A673 (cell line): ENCODE measurements around the gene PALLD. TPM values are rescaled to one million over a fixed set of nuclear protein-coding genes. Genes with fewer than 3 reads are reported as not detected.

Experiments
- BruUV-seq: library from RNA; stranded (reverse); fragments of 400-500 nt; replicated peaks from 2 replicates; lab custom pipeline; 2021; lab: Mats Ljungman, UMichigan
- CTCF ChIA-PET: fragments of 300-600 bp; sonication (Branson Sonifier 250); formaldehyde crosslinking; loops from one replicate; lab custom pipeline; 2022; ENCODE audit warnings: antibody characterized with exemption; lab: Charles Lee
- POLR2A ChIA-PET: fragments of 300-600 bp; sonication (Branson Sonifier 250); formaldehyde crosslinking; loops from one replicate; lab custom pipeline; 2022; ENCODE audit warnings: antibody characterized with exemption; ENCODE audit not compliant: low non-redundant PET; lab: Charles Lee
- DNase-seq: peaks from one replicate; pipeline ENCODE4 v3.0.0-alpha.2; 2015; ENCODE audit warnings: low spot score
- H3K27ac ChIP-seq: fragments of 200-600 bp; sonication (generic); 2 replicates; pipeline ENCODE4 v1.5.1; 2016; ENCODE audit warnings: mixed run types, low read depth, mild to moderate bottlenecking, mixed read lengths, antibody characterized with exemption, low read length; ENCODE audit not compliant: poor library complexity, severe bottlenecking
- H3K27me3 ChIP-seq: fragments of 200-600 bp; sonication (generic); replicated peaks from 2 replicates; pipeline ENCODE4 v1.6.1; 2017; ENCODE audit warnings: mixed run types, low read depth, mild to moderate bottlenecking, mixed read lengths, antibody characterized with exemption, low read length; ENCODE audit not compliant: insufficient read depth, poor library complexity
- H3K36me3 ChIP-seq: fragments of 200-600 bp; sonication (generic); 2 replicates; pipeline ENCODE4 v1.6.1; 2016; ENCODE audit warnings: mixed run types, mild to moderate bottlenecking, mixed read lengths, antibody characterized with exemption, low read length; ENCODE audit not compliant: insufficient read depth, poor library complexity, severe bottlenecking
- H3K4me1 ChIP-seq: fragments of 200-600 bp; sonication (generic); 2 replicates; pipeline ENCODE4 v1.6.1; 2017; ENCODE audit warnings: mixed run types, mild to moderate bottlenecking, mixed read lengths, antibody characterized with exemption, low read length; ENCODE audit not compliant: insufficient read depth, poor library complexity, severe bottlenecking
- H3K4me3 ChIP-seq: fragments of 200-600 bp; sonication (generic); 2 replicates; pipeline ENCODE4 v1.5.1; 2016; ENCODE audit warnings: low read depth, mixed run types, mild to moderate bottlenecking, mixed read lengths, low read length; ENCODE audit not compliant: poor library complexity, severe bottlenecking
- H3K9me3 ChIP-seq: fragments of 200-600 bp; sonication (generic); 2 replicates; pipeline ENCODE4 v1.6.1; 2016; ENCODE audit warnings: mixed run types, low read depth, mild to moderate bottlenecking, mixed read lengths, antibody characterized with exemption, low read length; ENCODE audit not compliant: poor library complexity, severe bottlenecking
- CTCF ChIP-seq: fragments of 300-800, 200-600 bp; sonication (generic); conservative IDR thresholded peaks from 2 replicates; pipeline ENCODE4 v1.5.1; 2017; ENCODE audit warnings: low read depth, mild to moderate bottlenecking, antibody characterized with exemption, low read length, moderate library complexity, mixed read lengths
- EZH2 ChIP-seq: fragments of 200-600 bp; sonication (generic); IDR thresholded peaks from 2 replicates; pipeline ENCODE4 v1.6.1; 2017; ENCODE audit warnings: borderline replicate concordance, low read depth, mild to moderate bottlenecking, mixed read lengths, antibody characterized with exemption, low read length; ENCODE audit not compliant: poor library complexity, severe bottlenecking
- intact Hi-C: fragments of 100-400 bp; cut with micrococcal nuclease; formaldehyde crosslinking; loops from one replicate; pipeline ENCODE4 v1.10.0; 2022; ENCODE audit not compliant: unreplicated experiment
- total RNA-seq: library from RNA; stranded (reverse); gene quantifications from 2 replicates; pipeline ENCODE4 v1.2.3, GENCODE V29; 2021

The PALLD gene
- total RNA-seq, 1 experiment from 2014 or later: 44.1 TPM

DNA sequence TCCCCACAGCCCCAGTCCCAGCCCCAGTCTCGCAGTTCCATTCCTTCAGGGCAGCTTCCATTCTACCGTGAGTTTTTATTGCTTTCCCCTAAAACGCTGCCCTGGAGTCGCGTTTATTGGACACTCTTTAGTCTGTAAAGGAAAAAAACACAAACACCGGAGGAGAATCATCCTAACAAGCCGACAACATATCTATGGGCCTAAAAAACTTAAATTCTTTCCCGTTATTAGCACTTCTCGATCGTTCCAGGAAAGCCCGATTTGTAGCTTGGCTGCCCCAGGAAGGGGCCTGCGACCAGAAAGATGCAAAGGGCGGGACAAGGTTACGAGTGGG lies 334.7 kb downstream of the PALLD start:
- intact Hi-C loops: loop anchor here (10.0 kb wide), 1 partner anchor 247 kb away; no protein-coding TSS in a partner anchor
- TF ChIP-seq CTCF (no peak), EZH2 (no peak)
- Histone ChIP-seq H3K36me3 (no peaks in the 10 kb centered on the region), H3K27ac (peak overlapping the region; percentile 66), H3K4me3 (peak overlapping the region; percentile 70), H3K27me3 (no peaks in the 10 kb centered on the region), H3K9me3 (no peaks in the 10 kb centered on the region), H3K4me1 (peaks cover 20% of the 10 kb centered on the region)
- POLR2A ChIA-PET: interaction anchor here (0.6 kb wide), 1 partner anchor 246 kb away, joined by 6 read pairs; no protein-coding TSS in a partner anchor
- CTCF ChIA-PET: no interaction called here
- DNase-seq: no peak
- no TSS peak for BruUV-seq

- ChIA-PET POLR2A (interaction anchor here (0.6 kb wide), 1 partner anchor 246 kb away, joined by 6 read pairs; no protein-coding TSS in a partner anchor), CTCF (interaction anchor here (0.6 kb wide), 1 partner anchor 17 kb away, joined by 3 read pairs; no protein-coding TSS in a partner anchor)
- H3K36me3 ChIP-seq: no peaks in the 10 kb centered on the region
- no peaks in the 10 kb centered on the region for H3K27me3 ChIP-seq
- no TSS peak for BruUV-seq
- peak; percentile 80 for DNase-seq
- intact Hi-C loops: loop anchor here (10.0 kb wide), 1 partner anchor 247 kb away; no protein-coding TSS in a partner anchor
- H3K9me3 ChIP-seq: no peaks in the 10 kb centered on the region
- peak overlapping the region; percentile 70 for H3K4me3 ChIP-seq
- peaks cover 20% of the 10 kb centered on the region for H3K4me1 ChIP-seq
- TF ChIP-seq EZH2 (no peak), CTCF (no peak)
- H3K27ac ChIP-seq: peak overlapping the region; percentile 66
Observed at GRCh38 chr4:168831919-168832762, 335.3 kb downstream of the PALLD start.

GRCh38 chr4:168832763-168833575 lies 336.1 kb downstream of the PALLD start:
- BruUV-seq: no TSS peak
- no peak for TF ChIP-seq CTCF
- TF ChIP-seq EZH2: no peak
- no peaks in the 10 kb centered on the region for H3K9me3 ChIP-seq
- H3K4me3 ChIP-seq: peak overlapping the region; percentile 70
- CTCF ChIA-PET: interaction anchor here (0.6 kb wide), 1 partner anchor 16 kb away, joined by 3 read pairs; no protein-coding TSS in a partner anchor
- no peaks in the 10 kb centered on the region for H3K27me3 ChIP-seq
- H3K36me3 ChIP-seq: no peaks in the 10 kb centered on the region
- intact Hi-C loops: loop anchor here (10.0 kb wide), 1 partner anchor 248 kb away; no protein-coding TSS in a partner anchor
- POLR2A ChIA-PET: no interaction called here
- no peak for DNase-seq
- H3K27ac ChIP-seq: peak overlapping the region; percentile 34
- peaks cover 20% of the 10 kb centered on the region for H3K4me1 ChIP-seq
